Prostate gland (tissue), 2 donors: ENCODE results near the gene UFD1.

Experiments used
- POLR2A ChIP-seq: fragments of 450-650 bp; IDR thresholded peaks from one replicate; pipeline ENCODE4 v1.6.1; 2016; ENCODE audit warnings: antibody characterized with exemption, mild to moderate bottlenecking
- POLR2AphosphoS5 ChIP-seq: sonication (generic); formaldehyde crosslinking; IDR thresholded peaks from one replicate; pipeline ENCODE4 v1.6.1; 2017; ENCODE audit warnings: antibody characterized with exemption
- TF ChIP-seq, protein P1 (sequence below), 4 experiments: fragments of 200-600 bp in 2 of 4; fragments of 450-650 bp in 2 of 4; sonication (generic) in 2 of 4; IDR thresholded peaks; 1 replicate in 3 of 4; 2 replicates in 1 of 4; pipeline ENCODE4 v1.5.1; 2016 to 2019; ENCODE audit warnings: antibody characterized with exemption in 4 of 4, mild to moderate bottlenecking in 2 of 4, moderate library complexity in 2 of 4

DNA sequence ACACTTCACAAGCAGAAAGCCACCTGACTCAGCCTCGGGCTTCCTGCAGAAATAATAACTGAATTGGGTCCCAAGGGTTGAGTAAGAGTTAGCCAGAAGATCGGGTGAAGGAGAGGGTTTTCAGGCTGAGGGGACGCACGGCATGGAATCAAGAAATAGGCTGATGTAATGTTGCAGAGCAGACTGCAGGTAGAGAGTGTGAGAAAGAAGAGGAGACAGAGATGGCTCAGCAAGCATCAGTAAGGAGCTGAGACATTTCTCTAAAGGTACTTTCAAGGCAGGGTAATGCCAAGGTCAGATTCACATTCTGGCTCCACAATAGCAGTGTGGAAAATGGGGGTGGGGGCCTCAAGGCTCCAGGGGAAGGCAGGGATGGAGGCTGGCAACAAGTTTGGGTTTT lies 66.1 kb downstream of the UFD1 start:
- TF ChIP-seq, protein P1, sequence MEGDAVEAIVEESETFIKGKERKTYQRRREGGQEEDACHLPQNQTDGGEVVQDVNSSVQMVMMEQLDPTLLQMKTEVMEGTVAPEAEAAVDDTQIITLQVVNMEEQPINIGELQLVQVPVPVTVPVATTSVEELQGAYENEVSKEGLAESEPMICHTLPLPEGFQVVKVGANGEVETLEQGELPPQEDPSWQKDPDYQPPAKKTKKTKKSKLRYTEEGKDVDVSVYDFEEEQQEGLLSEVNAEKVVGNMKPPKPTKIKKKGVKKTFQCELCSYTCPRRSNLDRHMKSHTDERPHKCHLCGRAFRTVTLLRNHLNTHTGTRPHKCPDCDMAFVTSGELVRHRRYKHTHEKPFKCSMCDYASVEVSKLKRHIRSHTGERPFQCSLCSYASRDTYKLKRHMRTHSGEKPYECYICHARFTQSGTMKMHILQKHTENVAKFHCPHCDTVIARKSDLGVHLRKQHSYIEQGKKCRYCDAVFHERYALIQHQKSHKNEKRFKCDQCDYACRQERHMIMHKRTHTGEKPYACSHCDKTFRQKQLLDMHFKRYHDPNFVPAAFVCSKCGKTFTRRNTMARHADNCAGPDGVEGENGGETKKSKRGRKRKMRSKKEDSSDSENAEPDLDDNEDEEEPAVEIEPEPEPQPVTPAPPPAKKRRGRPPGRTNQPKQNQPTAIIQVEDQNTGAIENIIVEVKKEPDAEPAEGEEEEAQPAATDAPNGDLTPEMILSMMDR (IDR thresholded peaks at IDR 0.05): no peak
- TF ChIP-seq POLR2A (no peak), POLR2AphosphoS5 (no peak)
